Activated T-helper 2 cell treated with anti-CD3 and anti-CD28 coated beads, Interferon-gamma antibody, Interleukin-2, Interleukin-4, amounts not matched to agents 10 μg/mL and 5 μg/mL and 100 μg/mL, durations not matched to agents 14 hours and 24 hours and 36 hours (primary cell): Measurements from ENCODE around the gene ANO2. TPM values are rescaled to one million over a fixed set of nuclear protein-coding genes. Genes with fewer than 3 reads are reported as not detected.
"Not testable (repeated sequence)": the region's sequence is repeated elsewhere in the genome, so short reads cannot be mapped to it uniquely, and the experiment has no call there.

ENCODE experiments used
- DNase-seq: peaks from one replicate; pipeline ENCODE4 v3.0.0; 2021; ENCODE audit warnings: low spot score
- H3K27ac Mint-ChIP-seq: one replicate; pipeline ENCODE4 v1.8.0; 2021; ENCODE audit warnings: mixed read lengths
- H3K27me3 Mint-ChIP-seq: one replicate; pipeline ENCODE4 v1.8.0; 2021; ENCODE audit warnings: low read depth, mixed read lengths
- H3K36me3 Mint-ChIP-seq: one replicate; pipeline ENCODE4 v1.8.0; 2021; ENCODE audit warnings: low read depth, mixed read lengths
- H3K4me1 Mint-ChIP-seq: one replicate; pipeline ENCODE4 v1.8.0; 2021; ENCODE audit warnings: low read depth, mixed read lengths
- H3K4me3 Mint-ChIP-seq: one replicate; pipeline ENCODE4 v1.8.0; 2021; ENCODE audit warnings: low read depth, mild to moderate bottlenecking, moderate library complexity, mixed read lengths
- H3K9me3 Mint-ChIP-seq: one replicate; pipeline ENCODE4 v1.8.0; 2021; ENCODE audit warnings: mixed read lengths
- intact Hi-C: fragments of 100-400 bp; cut with micrococcal nuclease; formaldehyde crosslinking; loops from one replicate; pipeline ENCODE4 v1.15.1; 2023
- total RNA-seq: library from RNA; stranded (reverse); gene quantifications from 2 replicates; pipeline ENCODE4 v1.2.3, GENCODE V29; 2022

ANO2 gene
- total RNA-seq, 1 donor from 2014 or later, result not detected

DNA sequence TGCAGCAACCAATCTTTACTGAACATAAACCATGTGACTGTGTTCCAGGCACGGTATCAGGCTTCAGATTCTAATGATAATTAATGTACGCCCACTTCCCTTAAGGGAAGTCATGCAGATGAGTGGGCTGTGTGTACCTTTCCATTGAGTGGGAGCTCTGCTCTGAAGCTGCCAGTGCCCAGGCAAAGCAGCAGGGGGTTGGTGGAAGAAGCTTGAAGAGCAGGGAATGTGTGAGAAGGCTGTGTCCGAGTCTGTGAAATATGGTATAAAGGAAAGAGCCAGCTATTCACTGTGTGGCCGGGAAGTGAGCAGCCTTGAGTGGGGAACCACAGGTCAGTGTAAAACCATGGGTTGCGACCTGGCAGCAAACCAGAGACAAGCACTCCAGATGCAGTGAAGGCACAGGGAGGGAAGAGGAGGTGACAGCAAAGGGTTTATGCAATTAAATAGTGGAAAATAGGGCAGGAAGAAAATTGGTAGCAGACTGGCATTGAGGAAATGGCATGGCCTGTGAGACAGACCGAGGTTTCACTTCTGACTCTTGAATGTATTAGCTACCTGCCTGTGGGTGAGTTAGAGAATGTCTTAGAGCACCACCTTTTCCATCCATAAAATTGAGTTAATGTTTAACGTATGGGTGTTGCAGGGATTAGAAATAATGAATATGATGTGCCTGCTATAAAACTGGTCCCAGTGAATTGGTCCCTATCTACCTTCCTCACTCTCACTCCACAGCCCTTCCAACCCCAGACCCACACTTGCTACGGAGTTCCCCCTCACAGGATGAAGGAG is 396.7 kb downstream of the ANO2 start:
- no peak overlapping the region for H3K27ac Mint-ChIP-seq
- no peaks in the 10 kb centered on the region for H3K4me1 Mint-ChIP-seq
- no peaks in the 10 kb centered on the region for H3K36me3 Mint-ChIP-seq
- DNase-seq, result no peak
- no peaks in the 10 kb centered on the region for H3K9me3 Mint-ChIP-seq
- intact Hi-C loops, result no loop called here
- H3K4me3 Mint-ChIP-seq, result no peak overlapping the region
- H3K27me3 Mint-ChIP-seq, result no peaks in the 10 kb centered on the region

- intact Hi-C loops, result no loop called here
- H3K4me3 Mint-ChIP-seq, result no peak overlapping the region
- H3K9me3 Mint-ChIP-seq, result no peaks in the 10 kb centered on the region
- no peak overlapping the region for H3K27ac Mint-ChIP-seq
- H3K4me1 Mint-ChIP-seq, result no peaks in the 10 kb centered on the region
- DNase-seq, result no peak
- no peaks in the 10 kb centered on the region for H3K36me3 Mint-ChIP-seq
- H3K27me3 Mint-ChIP-seq, result no peaks in the 10 kb centered on the region
Observed at GRCh38 chr12:5546616-5547015, 398.4 kb downstream of the ANO2 start.

DNA sequence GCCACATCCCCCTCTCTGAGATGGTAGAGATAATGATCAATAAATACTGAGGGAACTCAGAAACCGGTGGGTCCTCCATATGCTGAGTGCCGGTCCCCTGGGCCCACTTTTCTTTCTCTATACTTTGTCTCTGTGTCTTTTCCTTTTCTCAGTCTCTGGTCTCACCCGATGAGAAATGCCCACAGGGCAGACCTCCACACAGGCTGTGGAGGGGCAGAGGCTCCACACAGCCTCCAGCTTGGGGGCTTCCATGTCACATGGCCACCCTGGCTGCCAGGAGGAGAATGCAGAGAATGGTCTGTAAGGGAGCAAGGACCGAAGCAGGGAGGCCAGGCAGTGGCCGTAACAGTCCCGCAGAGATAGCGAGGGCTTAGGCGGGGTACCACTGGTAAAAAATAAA is 407.3 kb downstream of the ANO2 start:
- no peak for DNase-seq
- Mint-ChIP-seq H3K9me3 (no peaks in the 10 kb centered on the region), H3K4me1 (no peaks in the 10 kb centered on the region), H3K4me3 (no peak overlapping the region), H3K36me3 (no peaks in the 10 kb centered on the region), H3K27me3 (no peaks in the 10 kb centered on the region), H3K27ac (no peak overlapping the region)
- intact Hi-C loops, result no loop called here

- H3K36me3 Mint-ChIP-seq, result not testable (repeated sequence)
Observed at GRCh38 chr12:5537026-5537615, 407.9 kb downstream of the ANO2 start.

DNA sequence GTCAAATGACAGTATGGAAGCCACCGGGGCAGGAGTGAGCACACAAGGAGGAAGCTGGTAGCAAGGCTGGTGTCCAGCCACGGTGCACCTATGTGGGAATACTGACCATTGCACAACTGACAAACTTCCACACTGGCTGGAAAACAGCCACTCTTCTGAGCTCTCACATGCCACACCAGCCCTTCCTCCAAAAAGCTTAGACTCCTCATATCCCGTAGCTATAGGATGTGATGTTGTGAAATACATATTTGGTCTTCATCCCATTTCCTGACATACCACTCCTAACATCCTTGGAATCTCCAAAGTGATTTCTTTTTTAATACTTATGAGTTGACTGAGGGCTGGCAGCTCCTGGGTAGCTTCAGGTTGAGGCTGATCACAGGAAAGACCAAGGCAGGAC is 409.5 kb downstream of the ANO2 start:
- Mint-ChIP-seq H3K36me3 (no peaks in the 10 kb centered on the region), H3K27me3 (no peaks in the 10 kb centered on the region), H3K4me1 (no peaks in the 10 kb centered on the region), H3K9me3 (no peaks in the 10 kb centered on the region), H3K27ac (no peak overlapping the region), H3K4me3 (no peak overlapping the region)
- intact Hi-C loops, result no loop called here
- DNase-seq, result no peak

More at GRCh38 chr12:5537026-5537615, 407.9 kb downstream of the ANO2 start:
- H3K4me1 Mint-ChIP-seq, H3K9me3 Mint-ChIP-seq, intact Hi-C loops, H3K27me3 Mint-ChIP-seq, H3K4me3 Mint-ChIP-seq, DNase-seq, H3K27ac Mint-ChIP-seq: not testable (repeated sequence)

DNA sequence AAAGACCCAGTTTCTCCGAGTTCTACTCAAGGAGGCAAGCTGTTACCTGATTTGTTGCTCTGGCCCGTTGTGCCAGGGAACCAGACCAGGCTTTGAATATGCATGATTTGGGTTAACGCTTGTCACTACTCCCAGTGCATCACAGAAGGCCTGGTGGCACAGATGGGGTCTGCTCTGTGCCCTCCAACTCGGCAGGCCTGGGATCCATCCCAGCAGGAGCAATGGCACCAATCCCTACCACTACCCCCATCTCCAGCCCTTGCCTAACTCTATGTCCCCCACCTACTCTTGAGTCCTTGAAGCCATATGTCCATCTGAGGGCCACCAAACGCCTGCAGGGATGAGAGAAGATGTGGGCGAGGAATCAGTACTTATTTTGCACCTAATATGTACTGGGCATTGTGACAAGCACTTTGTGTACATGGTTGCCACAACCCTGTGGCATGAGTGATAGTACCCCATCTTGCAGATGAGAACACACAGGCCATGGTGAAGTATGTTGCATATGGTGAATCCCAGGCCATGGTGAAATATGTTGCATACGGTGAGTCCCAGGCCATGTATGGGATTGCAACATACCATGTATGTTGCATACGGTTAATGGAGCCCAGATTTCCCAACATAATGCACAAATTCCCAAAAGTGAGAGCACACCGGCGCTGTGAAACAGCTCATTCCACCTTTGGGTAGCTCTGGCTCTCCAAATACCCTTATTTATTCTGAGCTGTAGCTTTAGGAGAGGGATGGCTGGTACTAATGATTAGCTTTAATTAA is 410.4 kb downstream of the ANO2 start:
- H3K9me3 Mint-ChIP-seq, result no peaks in the 10 kb centered on the region
- no peaks in the 10 kb centered on the region for H3K36me3 Mint-ChIP-seq
- H3K4me3 Mint-ChIP-seq, result no peak overlapping the region
- no peak overlapping the region for H3K27ac Mint-ChIP-seq
- DNase-seq, result no peak
- no peaks in the 10 kb centered on the region for H3K4me1 Mint-ChIP-seq
- intact Hi-C loops, result no loop called here
- no peaks in the 10 kb centered on the region for H3K27me3 Mint-ChIP-seq

- Mint-ChIP-seq H3K4me1 (no peaks in the 10 kb centered on the region), H3K27ac (no peak overlapping the region), H3K4me3 (no peak overlapping the region), H3K27me3 (no peaks in the 10 kb centered on the region), H3K9me3 (no peaks in the 10 kb centered on the region), H3K36me3 (no peaks in the 10 kb centered on the region)
- intact Hi-C loops, result no loop called here
- no peak for DNase-seq
Observed at GRCh38 chr12:5533368-5533767, 411.7 kb downstream of the ANO2 start.

- peaks cover 6% of the 10 kb centered on the region for H3K27me3 Mint-ChIP-seq
- DNase-seq, result no peak
- no peaks in the 10 kb centered on the region for H3K36me3 Mint-ChIP-seq
- H3K9me3 Mint-ChIP-seq, result no peaks in the 10 kb centered on the region
- no peak overlapping the region for H3K4me3 Mint-ChIP-seq
- intact Hi-C loops, result no loop called here
- no peaks in the 10 kb centered on the region for H3K4me1 Mint-ChIP-seq
- H3K27ac Mint-ChIP-seq, result no peak overlapping the region
Observed at GRCh38 chr12:5525783-5526367, 419.2 kb downstream of the ANO2 start.

- Mint-ChIP-seq H3K27me3 (peaks cover 6% of the 10 kb centered on the region), H3K9me3 (no peaks in the 10 kb centered on the region), H3K27ac (no peak overlapping the region), H3K4me3 (no peak overlapping the region), H3K36me3 (no peaks in the 10 kb centered on the region), H3K4me1 (no peaks in the 10 kb centered on the region)
- DNase-seq, result no peak
- intact Hi-C loops, result no loop called here
Observed at GRCh38 chr12:5524769-5525436, 420.2 kb downstream of the ANO2 start.

- no peak for DNase-seq
- Mint-ChIP-seq H3K27ac (no peak overlapping the region), H3K4me1 (no peaks in the 10 kb centered on the region), H3K27me3 (peaks cover 6% of the 10 kb centered on the region), H3K36me3 (no peaks in the 10 kb centered on the region), H3K4me3 (no peak overlapping the region), H3K9me3 (no peaks in the 10 kb centered on the region)
- intact Hi-C loops, result no loop called here
Observed at GRCh38 chr12:5524116-5524768, 420.8 kb downstream of the ANO2 start.

DNA sequence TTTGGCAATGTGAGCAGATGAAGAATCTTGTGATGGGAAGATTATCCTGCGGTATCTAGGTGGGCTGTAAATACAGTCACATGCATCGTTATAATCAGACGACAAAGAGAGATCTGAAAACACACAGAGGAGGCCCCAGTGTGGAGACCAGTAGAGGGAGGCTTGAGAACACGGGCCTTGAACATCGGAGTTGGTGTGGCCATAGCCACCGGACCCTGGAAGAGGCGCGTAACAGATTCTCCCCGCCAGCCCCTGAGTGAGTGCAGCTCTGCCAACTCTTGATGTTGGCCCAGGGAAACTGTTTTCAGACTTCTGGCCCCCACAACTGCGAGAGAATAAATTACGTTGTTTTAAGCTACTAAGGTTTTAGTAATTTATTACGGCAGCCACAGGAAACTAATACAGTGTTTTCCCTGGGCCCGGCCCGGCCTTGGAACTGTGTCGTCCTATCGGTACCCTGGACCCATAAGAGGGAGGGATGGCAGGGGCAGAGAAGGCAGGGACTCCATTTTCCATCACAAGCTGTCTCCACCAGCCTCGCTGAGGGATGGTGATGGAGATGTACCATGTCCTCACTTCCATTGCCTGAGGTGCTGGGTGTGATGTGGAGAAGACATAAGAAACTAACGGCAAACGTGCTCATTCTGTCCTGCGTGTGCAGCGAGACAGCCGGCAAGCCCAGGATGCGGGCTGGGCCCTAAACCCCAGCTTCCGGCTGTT is 421.5 kb downstream of the ANO2 start:
- Mint-ChIP-seq H3K4me3 (no peak overlapping the region), H3K27me3 (peaks cover 6% of the 10 kb centered on the region), H3K27ac (no peak overlapping the region), H3K4me1 (no peaks in the 10 kb centered on the region), H3K9me3 (no peaks in the 10 kb centered on the region), H3K36me3 (no peaks in the 10 kb centered on the region)
- no peak for DNase-seq
- intact Hi-C loops, result no loop called here
